D721Med (cell line): ENCODE measurements around the gene ZW10.

Experiments
- DNase-seq: peaks from one replicate; pipeline ENCODE4 v3.0.0; 2011; ENCODE audit warnings: low spot score; ENCODE audit not compliant: insufficient read length
- FAIRE-seq: peaks from 2 replicates; lab custom pipeline; 2011; peaks lifted over from hg19 to GRCh38; lab: Jason Lieb, UNC
- TF ChIP-seq, protein P1 (sequence below): IDR thresholded peaks from 2 replicates; pipeline ENCODE4 v1.5.1; 2012; ENCODE audit warnings: mild to moderate bottlenecking, control low read depth; ENCODE audit not compliant: insufficient read depth; ENCODE audit errors: missing control alignments

The ZW10 gene, protein sequence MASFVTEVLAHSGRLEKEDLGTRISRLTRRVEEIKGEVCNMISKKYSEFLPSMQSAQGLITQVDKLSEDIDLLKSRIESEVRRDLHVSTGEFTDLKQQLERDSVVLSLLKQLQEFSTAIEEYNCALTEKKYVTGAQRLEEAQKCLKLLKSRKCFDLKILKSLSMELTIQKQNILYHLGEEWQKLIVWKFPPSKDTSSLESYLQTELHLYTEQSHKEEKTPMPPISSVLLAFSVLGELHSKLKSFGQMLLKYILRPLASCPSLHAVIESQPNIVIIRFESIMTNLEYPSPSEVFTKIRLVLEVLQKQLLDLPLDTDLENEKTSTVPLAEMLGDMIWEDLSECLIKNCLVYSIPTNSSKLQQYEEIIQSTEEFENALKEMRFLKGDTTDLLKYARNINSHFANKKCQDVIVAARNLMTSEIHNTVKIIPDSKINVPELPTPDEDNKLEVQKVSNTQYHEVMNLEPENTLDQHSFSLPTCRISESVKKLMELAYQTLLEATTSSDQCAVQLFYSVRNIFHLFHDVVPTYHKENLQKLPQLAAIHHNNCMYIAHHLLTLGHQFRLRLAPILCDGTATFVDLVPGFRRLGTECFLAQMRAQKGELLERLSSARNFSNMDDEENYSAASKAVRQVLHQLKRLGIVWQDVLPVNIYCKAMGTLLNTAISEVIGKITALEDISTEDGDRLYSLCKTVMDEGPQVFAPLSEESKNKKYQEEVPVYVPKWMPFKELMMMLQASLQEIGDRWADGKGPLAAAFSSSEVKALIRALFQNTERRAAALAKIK

DNA sequence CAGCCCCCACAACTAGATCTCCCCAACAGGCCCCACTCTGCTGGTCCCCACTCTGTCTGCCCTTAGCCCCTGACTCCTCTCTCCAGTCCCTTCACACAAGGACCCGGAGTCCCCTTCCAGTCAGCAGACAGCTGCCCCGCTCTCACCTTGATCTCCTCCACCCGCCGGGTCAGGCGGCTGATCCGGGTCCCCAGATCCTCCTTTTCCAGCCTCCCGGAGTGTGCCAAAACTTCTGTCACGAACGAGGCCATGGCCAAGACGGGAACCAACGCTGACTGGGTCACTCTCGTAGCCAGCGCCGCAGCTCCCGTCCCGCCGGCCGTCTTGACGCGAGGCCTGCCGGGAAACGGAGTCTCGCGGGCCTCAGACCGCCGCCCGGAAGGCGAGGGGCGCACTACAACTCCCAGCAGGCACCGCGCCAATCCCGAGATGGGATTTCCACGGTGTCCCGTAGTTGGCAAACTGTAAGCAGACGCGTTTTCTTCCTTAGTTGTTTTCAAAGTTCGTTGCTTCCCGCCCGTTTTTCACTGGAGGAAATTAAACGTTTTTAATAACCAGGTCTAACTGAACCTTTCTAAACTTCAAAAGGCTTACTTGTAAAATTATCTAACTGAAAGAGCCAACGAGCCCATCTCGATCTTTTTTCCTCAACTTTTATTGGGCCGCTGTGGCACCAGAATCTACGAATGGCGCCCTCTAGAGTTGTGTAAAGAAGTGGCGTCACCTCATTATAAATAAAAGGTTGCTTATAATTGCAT, at the start of gene ZW10:
ZW10 (minus strand) TSS at position 277 of the 758 bp plus-strand sequence; CDS start at position 251, 26 bp downstream.
- no peak for FAIRE-seq
- TF ChIP-seq, protein P1, sequence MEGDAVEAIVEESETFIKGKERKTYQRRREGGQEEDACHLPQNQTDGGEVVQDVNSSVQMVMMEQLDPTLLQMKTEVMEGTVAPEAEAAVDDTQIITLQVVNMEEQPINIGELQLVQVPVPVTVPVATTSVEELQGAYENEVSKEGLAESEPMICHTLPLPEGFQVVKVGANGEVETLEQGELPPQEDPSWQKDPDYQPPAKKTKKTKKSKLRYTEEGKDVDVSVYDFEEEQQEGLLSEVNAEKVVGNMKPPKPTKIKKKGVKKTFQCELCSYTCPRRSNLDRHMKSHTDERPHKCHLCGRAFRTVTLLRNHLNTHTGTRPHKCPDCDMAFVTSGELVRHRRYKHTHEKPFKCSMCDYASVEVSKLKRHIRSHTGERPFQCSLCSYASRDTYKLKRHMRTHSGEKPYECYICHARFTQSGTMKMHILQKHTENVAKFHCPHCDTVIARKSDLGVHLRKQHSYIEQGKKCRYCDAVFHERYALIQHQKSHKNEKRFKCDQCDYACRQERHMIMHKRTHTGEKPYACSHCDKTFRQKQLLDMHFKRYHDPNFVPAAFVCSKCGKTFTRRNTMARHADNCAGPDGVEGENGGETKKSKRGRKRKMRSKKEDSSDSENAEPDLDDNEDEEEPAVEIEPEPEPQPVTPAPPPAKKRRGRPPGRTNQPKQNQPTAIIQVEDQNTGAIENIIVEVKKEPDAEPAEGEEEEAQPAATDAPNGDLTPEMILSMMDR, result peak; percentile 70
- DNase-seq, result no peak

DNA sequence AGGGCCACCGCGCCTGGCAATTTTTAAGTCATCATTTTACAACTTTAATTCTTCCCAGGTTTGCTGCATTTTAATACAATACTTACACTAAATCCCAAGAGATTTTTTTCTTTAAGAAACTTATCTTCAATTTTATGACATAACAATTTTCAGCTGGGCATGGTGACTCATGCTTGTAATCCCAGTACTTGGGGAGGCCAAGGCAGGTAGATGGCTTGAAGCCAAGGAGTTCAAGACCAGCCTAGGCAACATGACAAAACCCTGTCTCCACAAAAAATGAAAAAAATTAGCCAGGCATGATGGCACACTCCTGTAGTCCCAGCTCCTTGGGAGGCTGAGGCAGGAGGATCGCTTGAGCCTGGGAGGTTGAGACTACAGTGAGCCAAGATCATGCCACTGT, 44.9 kb upstream of the ZW10 start:
- no peak for FAIRE-seq
- TF ChIP-seq, protein P1, result no peak
- DNase-seq, result no peak

DNA sequence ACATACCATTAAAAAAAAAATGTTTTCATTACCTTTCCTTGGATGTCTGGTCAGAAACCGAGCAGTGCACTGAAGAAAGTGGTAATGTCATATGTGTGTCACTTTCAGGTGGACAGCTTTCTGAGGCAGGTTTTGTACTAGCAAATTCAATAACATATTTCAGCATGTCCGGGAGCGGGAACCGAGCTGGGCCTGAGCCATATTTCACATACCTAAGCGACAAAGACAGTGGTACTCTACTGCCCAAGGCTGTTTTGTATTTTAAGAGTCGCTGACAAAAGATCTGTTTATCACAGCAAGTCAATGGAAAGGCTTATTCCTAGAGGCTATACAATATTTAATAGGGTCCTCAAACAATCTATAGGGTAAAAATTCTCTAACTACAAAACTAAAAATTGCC, 44.1 kb upstream of the ZW10 start:
- DNase-seq, result no peak
- FAIRE-seq, result no peak
- TF ChIP-seq, protein P1, result no peak

DNA sequence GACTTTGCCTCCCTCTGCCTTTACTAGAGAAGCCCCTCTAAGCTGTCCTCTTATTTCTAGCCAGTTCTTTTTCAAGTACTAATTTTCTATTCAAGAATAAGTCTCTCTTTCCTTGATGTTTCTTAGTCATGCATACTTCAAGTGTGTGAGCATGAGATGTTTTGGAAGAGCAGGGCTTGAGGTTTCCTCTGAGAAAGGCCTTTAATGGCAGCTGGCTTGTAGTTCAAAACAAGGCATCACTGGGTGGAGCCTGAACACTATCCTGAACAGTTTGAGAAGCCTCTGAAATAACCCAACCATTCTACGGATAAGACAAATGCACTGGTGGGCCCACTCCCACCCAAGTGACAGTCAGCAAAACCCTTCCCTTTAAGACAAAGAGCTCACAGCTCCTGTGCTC, 43.7 kb upstream of the ZW10 start:
- no peak for FAIRE-seq
- TF ChIP-seq, protein P1, result no peak
- DNase-seq, result no peak

DNA sequence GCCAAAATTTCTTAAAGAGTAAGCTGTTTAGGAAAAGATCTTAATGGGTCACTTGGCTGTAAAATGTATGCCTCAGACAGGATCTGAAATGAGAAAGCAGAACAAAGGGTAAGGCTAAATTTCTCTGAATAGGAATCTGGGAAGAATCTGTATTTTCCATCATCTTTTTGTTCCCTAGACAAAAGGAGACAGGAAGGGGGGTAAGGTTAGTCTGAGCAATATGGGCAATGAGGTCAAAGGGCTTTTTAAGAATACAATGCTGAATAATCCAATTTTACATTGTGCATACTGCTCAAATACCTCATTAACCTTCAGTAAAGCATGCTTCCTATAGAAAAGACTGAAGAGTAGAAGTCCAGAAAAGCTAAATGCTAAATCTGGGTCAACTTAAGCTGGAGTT, 40.7 kb upstream of the ZW10 start:
- TF ChIP-seq, protein P1, result no peak
- no peak for FAIRE-seq
- no peak for DNase-seq

DNA sequence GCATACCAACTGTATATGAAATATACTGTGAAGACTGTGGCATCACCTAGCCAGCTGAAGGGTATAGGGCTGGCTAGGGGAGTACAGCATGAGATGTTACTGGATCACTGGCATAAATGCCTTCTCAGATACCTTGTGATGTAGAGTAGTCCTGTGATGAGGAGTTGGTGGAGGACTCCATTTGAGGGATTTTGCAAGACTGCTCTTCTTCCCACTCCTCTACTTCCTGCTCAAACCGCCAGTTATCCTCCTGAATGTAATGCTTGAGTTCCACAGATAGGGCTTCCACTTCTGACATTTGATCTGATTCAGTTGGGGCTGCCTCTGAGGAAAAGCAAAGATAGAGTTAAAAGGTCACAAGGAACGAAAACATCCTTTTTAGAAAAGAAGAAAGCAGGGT, 35.4 kb upstream of the ZW10 start:
- no peak for DNase-seq
- TF ChIP-seq, protein P1, result no peak
- no peak for FAIRE-seq
